Neural progenitor cell (in vitro differentiated cells): ENCODE data around the gene THSD4. TPM values are rescaled to one million over a fixed set of nuclear protein-coding genes. Genes with fewer than 3 reads are reported as not detected.

Experiments
- DNase-seq: peaks from one replicate; pipeline ENCODE4 v3.0.0-alpha.2; 2016; ENCODE audit warnings: low spot score
- H2AFZ ChIP-seq: fragments of 200-600 bp; sonication (generic); replicated peaks from 2 replicates; pipeline ENCODE4 v1.6.1; 2016; ENCODE audit warnings: antibody characterized with exemption
- H3F3A ChIP-seq: fragments of 200-600 bp; sonication (generic); 2 replicates; pipeline ENCODE4 v1.6.1; 2016; ENCODE audit warnings: antibody characterized with exemption, low read depth
- H3K27ac ChIP-seq: fragments of 200-600 bp; sonication (generic); 2 replicates; pipeline ENCODE4 v1.5.1; 2016; ENCODE audit warnings: mild to moderate bottlenecking
- H3K27me3 ChIP-seq: fragments of 200-600 bp; sonication (generic); 2 replicates; pipeline ENCODE4 v1.6.1; 2016; ENCODE audit warnings: mild to moderate bottlenecking, moderate library complexity
- H3K36me3 ChIP-seq: fragments of 200-600 bp; sonication (generic); 2 replicates; pipeline ENCODE4 v1.5.1; 2016
- H3K4me1 ChIP-seq: fragments of 200-600 bp; sonication (generic); 2 replicates; pipeline ENCODE4 v1.6.1; 2016; ENCODE audit warnings: mixed run types
- H3K4me2 ChIP-seq: fragments of 200-600 bp; sonication (generic); 2 replicates; pipeline ENCODE4 v1.6.1; 2016
- H3K4me3 ChIP-seq: fragments of 200-600 bp; sonication (generic); 2 replicates; pipeline ENCODE4 v1.5.1; 2016
- H3K79me2 ChIP-seq: fragments of 200-600 bp; sonication (generic); 2 replicates; pipeline ENCODE4 v1.6.1; 2016; ENCODE audit warnings: low read depth
- H3K9ac ChIP-seq: fragments of 200-600 bp; sonication (generic); 2 replicates; pipeline ENCODE4 v1.6.1; 2016
- H3K9me3 ChIP-seq: fragments of 200-600 bp; sonication (generic); 2 replicates; pipeline ENCODE4 v1.5.1; 2016; ENCODE audit warnings: low read depth
- H4K20me1 ChIP-seq: fragments of 200-600 bp; sonication (generic); 2 replicates; pipeline ENCODE4 v1.6.1; 2016; ENCODE audit warnings: low read depth
- H3K27ac Mint-ChIP-seq: 3 replicates; pipeline ENCODE4 v1.8.0; 2021; ENCODE audit warnings: mixed read lengths
- H3K27me3 Mint-ChIP-seq: 2 replicates; pipeline ENCODE4 v1.8.0; 2022; ENCODE audit warnings: low read depth, mild to moderate bottlenecking, inconsistent platforms, moderate library complexity, mixed read lengths; ENCODE audit not compliant: insufficient read depth
- H3K36me3 Mint-ChIP-seq: 3 replicates; pipeline ENCODE4 v1.8.0; 2021; ENCODE audit warnings: mixed read lengths
- H3K4me1 Mint-ChIP-seq: 3 replicates; pipeline ENCODE4 v1.8.0; 2021; ENCODE audit warnings: mixed read lengths
- H3K4me3 Mint-ChIP-seq: 3 replicates; pipeline ENCODE4 v1.8.0; 2021; ENCODE audit warnings: mild to moderate bottlenecking, moderate library complexity, mixed read lengths
- H3K9me3 Mint-ChIP-seq: 3 replicates; pipeline ENCODE4 v1.8.0; 2020; ENCODE audit warnings: mixed read lengths
- CTCF ChIP-seq: fragments of 200-600 bp; sonication (generic); IDR thresholded peaks from 2 replicates; pipeline ENCODE4 v1.5.1; 2017; ENCODE audit warnings: antibody characterized with exemption, mild to moderate bottlenecking
- EZH2 ChIP-seq: fragments of 200-600 bp; sonication (generic); IDR thresholded peaks from 2 replicates; pipeline ENCODE4 v1.6.1; 2017; ENCODE audit warnings: antibody characterized with exemption, mild to moderate bottlenecking, moderate library complexity
- EZH2phosphoT487 ChIP-seq: fragments of 200-600 bp; sonication (generic); IDR thresholded peaks from 2 replicates; pipeline ENCODE4 v1.6.1; 2017; ENCODE audit warnings: antibody characterized with exemption
- total RNA-seq: library from RNA; depleted of rRNA; stranded (reverse); fragments of >200 nt; gene quantifications from 2 replicates; pipeline ENCODE4 v1.2.3, GENCODE V29; 2015; ENCODE audit warnings: low replicate concordance

THSD4 gene
- total RNA-seq, 1 donor from 2014 or later, result 2.4 TPM

- TF ChIP-seq EZH2phosphoT487 (no peak), EZH2 (no peak), CTCF (no peak)
- Mint-ChIP-seq H3K27ac (no peak overlapping the region), H3K9me3 (no peaks in the 10 kb centered on the region), H3K27me3 (peaks cover 2% of the 10 kb centered on the region), H3K4me3 (no peak overlapping the region), H3K4me1 (peaks cover 29% of the 10 kb centered on the region), H3K36me3 (no peaks in the 10 kb centered on the region)
- Histone ChIP-seq H3K27me3 (no peaks in the 10 kb centered on the region), H3F3A (no peaks in the 10 kb centered on the region), H3K4me3 (no peak overlapping the region), H3K27ac (no peak overlapping the region), H2AFZ (no peak overlapping the region), H3K4me2 (no peak overlapping the region), H3K9me3 (no peaks in the 10 kb centered on the region), H4K20me1 (no peaks in the 10 kb centered on the region), H3K4me1 (peaks cover 33% of the 10 kb centered on the region), H3K9ac (no peak overlapping the region), H3K36me3 (no peaks in the 10 kb centered on the region), H3K79me2 (no peaks in the 10 kb centered on the region)
- no peak for DNase-seq
These were observed 562.9 kb downstream of the THSD4 start for GRCh38 chr15:71678191-71678590.

GRCh38 chr15:71678605-71679004, 563.3 kb downstream of the THSD4 start:
- H3K36me3 ChIP-seq, result no peaks in the 10 kb centered on the region
- no peaks in the 10 kb centered on the region for H3F3A ChIP-seq
- no peaks in the 10 kb centered on the region for H3K36me3 Mint-ChIP-seq
- DNase-seq, result no peak
- no peak overlapping the region for H3K27ac ChIP-seq
- peaks cover 2% of the 10 kb centered on the region for H3K27me3 Mint-ChIP-seq
- no peak for TF ChIP-seq EZH2
- no peak for TF ChIP-seq EZH2phosphoT487
- no peak for TF ChIP-seq CTCF
- H3K79me2 ChIP-seq, result no peaks in the 10 kb centered on the region
- H3K9me3 ChIP-seq, result no peaks in the 10 kb centered on the region
- no peak overlapping the region for H3K27ac Mint-ChIP-seq
- H3K27me3 ChIP-seq, result no peaks in the 10 kb centered on the region
- no peaks in the 10 kb centered on the region for H4K20me1 ChIP-seq
- no peak overlapping the region for H3K9ac ChIP-seq
- no peak overlapping the region for H2AFZ ChIP-seq
- peaks cover 29% of the 10 kb centered on the region for H3K4me1 Mint-ChIP-seq
- no peak overlapping the region for H3K4me2 ChIP-seq
- H3K4me3 Mint-ChIP-seq, result no peak overlapping the region
- H3K4me1 ChIP-seq, result peaks cover 33% of the 10 kb centered on the region
- no peaks in the 10 kb centered on the region for H3K9me3 Mint-ChIP-seq
- H3K4me3 ChIP-seq, result no peak overlapping the region

GRCh38 chr15:71679223-71679792, 564.0 kb downstream of the THSD4 start:
- Histone ChIP-seq H3K79me2 (no peaks in the 10 kb centered on the region), H3K36me3 (no peaks in the 10 kb centered on the region), H3K9me3 (no peaks in the 10 kb centered on the region), H2AFZ (no peak overlapping the region), H3K4me1 (peaks cover 33% of the 10 kb centered on the region), H3K4me3 (no peak overlapping the region), H3F3A (no peaks in the 10 kb centered on the region), H3K4me2 (no peak overlapping the region), H3K27ac (no peak overlapping the region), H3K9ac (no peak overlapping the region), H4K20me1 (no peaks in the 10 kb centered on the region), H3K27me3 (no peaks in the 10 kb centered on the region)
- no peak for DNase-seq
- H3K4me1 Mint-ChIP-seq, result peaks cover 29% of the 10 kb centered on the region
- H3K9me3 Mint-ChIP-seq, result no peaks in the 10 kb centered on the region
- no peaks in the 10 kb centered on the region for H3K36me3 Mint-ChIP-seq
- peak overlapping the region; percentile 44 for H3K27ac Mint-ChIP-seq
- H3K27me3 Mint-ChIP-seq, result peaks cover 2% of the 10 kb centered on the region
- H3K4me3 Mint-ChIP-seq, result no peak overlapping the region
- TF ChIP-seq EZH2phosphoT487, result no peak
- TF ChIP-seq EZH2, result no peak
- no peak for TF ChIP-seq CTCF
